Loucy (cell line): ENCODE results near the gene SYNE4.

Source experiments
- H2AFZ ChIP-seq: fragments of 200-600 bp; sonication (generic); 2 replicates; pipeline ENCODE4 v1.6.0; 2016; ENCODE audit warnings: antibody characterized with exemption, mild to moderate bottlenecking, low read length, moderate library complexity
- H3F3A ChIP-seq: fragments of 200-600 bp; 2 replicates; pipeline ENCODE4 v1.6.0; 2016; ENCODE audit warnings: antibody characterized with exemption, low read depth, mild to moderate bottlenecking
- H3K27me3 ChIP-seq: fragments of 200-600 bp; sonication (generic); 2 replicates; pipeline ENCODE4 v1.6.1; 2014; ENCODE audit warnings: low read length, mild to moderate bottlenecking; ENCODE audit not compliant: insufficient read depth, poor library complexity, severe bottlenecking
- H3K36me3 ChIP-seq: fragments of 200-600 bp; sonication (generic); 2 replicates; pipeline ENCODE4 v1.6.1; 2016; ENCODE audit warnings: low read length; ENCODE audit not compliant: insufficient read depth
- H3K4me1 ChIP-seq: fragments of 200-600 bp; sonication (generic); 2 replicates; pipeline ENCODE4 v1.5.1; 2014; ENCODE audit warnings: low read length, mild to moderate bottlenecking; ENCODE audit not compliant: insufficient read depth, poor library complexity, severe bottlenecking
- H3K4me2 ChIP-seq: fragments of 200-600 bp; sonication (generic); 2 replicates; pipeline ENCODE4 v1.6.0; 2014; ENCODE audit warnings: antibody characterized with exemption, low read length, low read depth, mild to moderate bottlenecking; ENCODE audit not compliant: poor library complexity, severe bottlenecking
- H3K4me3 ChIP-seq: fragments of 200-600 bp; sonication (generic); 2 replicates; pipeline ENCODE4 v1.5.1; 2014; ENCODE audit warnings: low read length, mild to moderate bottlenecking, mixed read lengths; ENCODE audit not compliant: poor library complexity, severe bottlenecking
- H3K79me2 ChIP-seq: fragments of 200-600 bp; sonication (generic); 2 replicates; pipeline ENCODE4 v1.6.1; 2014; ENCODE audit warnings: low read length; ENCODE audit not compliant: insufficient read depth
- H3K9ac ChIP-seq: fragments of 200-600 bp; sonication (generic); 2 replicates; pipeline ENCODE4 v1.6.0; 2014; ENCODE audit warnings: mild to moderate bottlenecking, low read depth, low read length, moderate library complexity; ENCODE audit not compliant: poor library complexity, severe bottlenecking
- H3K9me2 ChIP-seq: fragments of 200-600 bp; sonication (generic); replicated peaks from 2 replicates; pipeline ENCODE4 v1.6.1; 2016; ENCODE audit warnings: low read depth, low read length, mixed read lengths
- H3K9me3 ChIP-seq: fragments of 200-600 bp; sonication (generic); 2 replicates; pipeline ENCODE4 v1.6.1; 2014; ENCODE audit warnings: mild to moderate bottlenecking, antibody characterized with exemption, low read length, low read depth; ENCODE audit not compliant: insufficient read depth
- H4K20me1 ChIP-seq: fragments of 200-600 bp; sonication (generic); 2 replicates; pipeline ENCODE4 v1.6.0; 2014; ENCODE audit warnings: antibody characterized with exemption, low read length, mild to moderate bottlenecking; ENCODE audit not compliant: insufficient read depth, poor library complexity, severe bottlenecking
- EZH2phosphoT487 ChIP-seq: fragments of 200-600 bp; IDR thresholded peaks from 2 replicates; pipeline ENCODE4 v1.6.1; 2018; ENCODE audit warnings: antibody characterized with exemption, mild to moderate bottlenecking, moderate library complexity, borderline replicate concordance
- TF ChIP-seq, protein P1 (sequence below): fragments of 200-600 bp; sonication (generic); conservative IDR thresholded peaks from 2 replicates; pipeline ENCODE4 v1.5.1; 2014; ENCODE audit warnings: mild to moderate bottlenecking, antibody characterized with exemption, low read length

The SYNE4 gene

DNA sequence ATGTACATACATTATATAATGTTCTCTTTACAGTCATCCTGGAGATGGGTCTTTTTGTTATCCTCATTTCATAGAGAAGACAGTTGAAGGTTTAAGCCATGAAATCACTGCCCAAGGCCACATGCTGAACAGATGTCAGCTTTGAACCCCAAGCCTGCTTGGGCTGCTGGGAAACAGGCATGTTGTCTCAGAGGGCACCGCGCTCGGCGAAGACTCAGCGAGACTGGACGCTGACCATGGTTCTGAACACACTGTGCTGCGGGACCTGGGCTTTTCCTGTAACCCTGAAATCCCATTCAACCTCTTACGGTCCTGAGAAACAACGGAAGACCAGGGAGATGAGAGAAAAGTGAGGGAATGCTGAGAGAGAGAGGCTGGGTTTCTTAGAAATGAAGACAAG lies 45.1 kb downstream of the SYNE4 start:
- Histone ChIP-seq H4K20me1 (no peaks in the 10 kb centered on the region), H3K4me2 (no peak overlapping the region), H3K4me3 (no peak overlapping the region), H3F3A (no peaks in the 10 kb centered on the region), H3K9me2 (no peaks in the 10 kb centered on the region), H3K79me2 (no peaks in the 10 kb centered on the region), H3K9me3 (no peaks in the 10 kb centered on the region), H3K4me1 (no peaks in the 10 kb centered on the region), H3K27me3 (no peaks in the 10 kb centered on the region), H3K9ac (no peak overlapping the region), H2AFZ (no peak overlapping the region), H3K36me3 (no peaks in the 10 kb centered on the region)
- TF ChIP-seq, protein P1, sequence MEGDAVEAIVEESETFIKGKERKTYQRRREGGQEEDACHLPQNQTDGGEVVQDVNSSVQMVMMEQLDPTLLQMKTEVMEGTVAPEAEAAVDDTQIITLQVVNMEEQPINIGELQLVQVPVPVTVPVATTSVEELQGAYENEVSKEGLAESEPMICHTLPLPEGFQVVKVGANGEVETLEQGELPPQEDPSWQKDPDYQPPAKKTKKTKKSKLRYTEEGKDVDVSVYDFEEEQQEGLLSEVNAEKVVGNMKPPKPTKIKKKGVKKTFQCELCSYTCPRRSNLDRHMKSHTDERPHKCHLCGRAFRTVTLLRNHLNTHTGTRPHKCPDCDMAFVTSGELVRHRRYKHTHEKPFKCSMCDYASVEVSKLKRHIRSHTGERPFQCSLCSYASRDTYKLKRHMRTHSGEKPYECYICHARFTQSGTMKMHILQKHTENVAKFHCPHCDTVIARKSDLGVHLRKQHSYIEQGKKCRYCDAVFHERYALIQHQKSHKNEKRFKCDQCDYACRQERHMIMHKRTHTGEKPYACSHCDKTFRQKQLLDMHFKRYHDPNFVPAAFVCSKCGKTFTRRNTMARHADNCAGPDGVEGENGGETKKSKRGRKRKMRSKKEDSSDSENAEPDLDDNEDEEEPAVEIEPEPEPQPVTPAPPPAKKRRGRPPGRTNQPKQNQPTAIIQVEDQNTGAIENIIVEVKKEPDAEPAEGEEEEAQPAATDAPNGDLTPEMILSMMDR, result no peak
- no peak for TF ChIP-seq EZH2phosphoT487

DNA sequence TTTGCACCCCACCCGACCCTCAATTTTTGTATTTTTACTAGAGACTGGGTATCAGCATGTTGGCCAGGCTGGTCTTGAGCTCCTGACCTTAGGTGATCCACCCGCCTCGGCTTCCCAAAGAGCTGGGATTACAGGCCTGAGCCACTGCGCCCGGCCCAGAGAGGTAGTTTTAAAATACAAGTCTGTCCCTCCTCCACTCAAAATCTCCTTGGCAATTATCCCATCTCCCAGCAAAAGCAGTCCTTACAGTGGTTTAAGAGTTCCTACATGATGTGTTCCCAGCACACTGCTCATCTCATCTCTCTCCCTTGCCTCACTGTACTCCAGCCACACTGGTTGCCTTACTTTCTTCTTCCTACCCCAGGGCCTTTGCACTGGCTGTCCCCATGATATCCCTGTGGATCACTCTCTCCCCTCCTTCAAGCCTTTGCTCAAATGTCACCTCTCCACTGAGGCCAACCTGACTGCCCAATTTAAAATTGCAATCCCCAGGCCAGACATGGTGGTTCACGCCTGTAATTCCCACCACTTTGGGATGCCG lies 48.1 kb downstream of the SYNE4 start:
- Histone ChIP-seq H3K79me2 (no peaks in the 10 kb centered on the region), H3K36me3 (no peaks in the 10 kb centered on the region), H3K9ac (no peak overlapping the region), H4K20me1 (no peaks in the 10 kb centered on the region), H3K4me1 (no peaks in the 10 kb centered on the region), H3K4me2 (no peak overlapping the region), H2AFZ (no peak overlapping the region), H3K9me3 (no peaks in the 10 kb centered on the region), H3K27me3 (no peaks in the 10 kb centered on the region), H3K9me2 (no peaks in the 10 kb centered on the region), H3K4me3 (no peak overlapping the region), H3F3A (no peaks in the 10 kb centered on the region)
- TF ChIP-seq EZH2phosphoT487, result no peak
- TF ChIP-seq, protein P1, result no peak

DNA sequence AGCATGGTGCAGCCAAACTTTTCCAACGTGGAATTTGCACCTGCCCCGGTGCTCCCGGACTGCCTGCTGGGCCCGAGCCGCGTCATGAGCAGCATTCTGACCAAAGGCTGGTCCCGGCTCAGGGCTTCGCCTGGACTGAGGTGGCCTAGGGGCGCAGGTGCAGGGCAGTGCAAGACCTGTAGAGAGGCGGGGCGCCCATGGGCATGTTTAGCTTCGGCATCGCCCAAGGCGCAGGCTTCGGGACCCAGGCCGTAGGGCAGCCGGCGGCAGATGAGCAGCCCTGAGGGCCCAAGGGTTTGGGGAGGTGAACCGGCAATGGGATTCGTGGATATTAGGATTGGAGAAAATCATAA lies 48.7 kb downstream of the SYNE4 start:
- H3K79me2 ChIP-seq, result no peaks in the 10 kb centered on the region
- no peak overlapping the region for H3K4me2 ChIP-seq
- H3K27me3 ChIP-seq, result no peaks in the 10 kb centered on the region
- H3K9ac ChIP-seq, result no peak overlapping the region
- no peak overlapping the region for H3K4me3 ChIP-seq
- no peak overlapping the region for H2AFZ ChIP-seq
- H4K20me1 ChIP-seq, result no peaks in the 10 kb centered on the region
- H3K36me3 ChIP-seq, result no peaks in the 10 kb centered on the region
- H3K9me2 ChIP-seq, result no peaks in the 10 kb centered on the region
- H3K9me3 ChIP-seq, result no peaks in the 10 kb centered on the region
- H3F3A ChIP-seq, result no peaks in the 10 kb centered on the region
- H3K4me1 ChIP-seq, result no peaks in the 10 kb centered on the region
- no peak for TF ChIP-seq EZH2phosphoT487
- TF ChIP-seq, protein P1, result no peak
